Fibroblast of pulmonary artery (primary cell): ENCODE data around the gene OR6S1.

Experiments used
- DNase-seq: peaks from one replicate; pipeline ENCODE4 v3.0.0-alpha.2; 2010; ENCODE audit warnings: low read depth
- H3K4me3 ChIP-seq: replicated peaks from 2 replicates; pipeline ENCODE4 v1.5.1; 2011; ENCODE audit warnings: low read depth, mild to moderate bottlenecking, control low read depth, low read length, moderate library complexity
- TF ChIP-seq, protein P1 (sequence below): IDR thresholded peaks from 2 replicates; pipeline ENCODE4 v1.5.1; 2011; ENCODE audit warnings: mild to moderate bottlenecking, control low read depth, low read length, inconsistent platforms; ENCODE audit errors: missing control alignments

Gene OR6S1

GRCh38 chr14:20613094-20614037, 28.1 kb downstream of the OR6S1 start:
- peak overlapping the region; percentile 70 for H3K4me3 ChIP-seq
- DNase-seq: peak; percentile 97
- TF ChIP-seq, protein P1, sequence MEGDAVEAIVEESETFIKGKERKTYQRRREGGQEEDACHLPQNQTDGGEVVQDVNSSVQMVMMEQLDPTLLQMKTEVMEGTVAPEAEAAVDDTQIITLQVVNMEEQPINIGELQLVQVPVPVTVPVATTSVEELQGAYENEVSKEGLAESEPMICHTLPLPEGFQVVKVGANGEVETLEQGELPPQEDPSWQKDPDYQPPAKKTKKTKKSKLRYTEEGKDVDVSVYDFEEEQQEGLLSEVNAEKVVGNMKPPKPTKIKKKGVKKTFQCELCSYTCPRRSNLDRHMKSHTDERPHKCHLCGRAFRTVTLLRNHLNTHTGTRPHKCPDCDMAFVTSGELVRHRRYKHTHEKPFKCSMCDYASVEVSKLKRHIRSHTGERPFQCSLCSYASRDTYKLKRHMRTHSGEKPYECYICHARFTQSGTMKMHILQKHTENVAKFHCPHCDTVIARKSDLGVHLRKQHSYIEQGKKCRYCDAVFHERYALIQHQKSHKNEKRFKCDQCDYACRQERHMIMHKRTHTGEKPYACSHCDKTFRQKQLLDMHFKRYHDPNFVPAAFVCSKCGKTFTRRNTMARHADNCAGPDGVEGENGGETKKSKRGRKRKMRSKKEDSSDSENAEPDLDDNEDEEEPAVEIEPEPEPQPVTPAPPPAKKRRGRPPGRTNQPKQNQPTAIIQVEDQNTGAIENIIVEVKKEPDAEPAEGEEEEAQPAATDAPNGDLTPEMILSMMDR: peak; percentile 64

DNA sequence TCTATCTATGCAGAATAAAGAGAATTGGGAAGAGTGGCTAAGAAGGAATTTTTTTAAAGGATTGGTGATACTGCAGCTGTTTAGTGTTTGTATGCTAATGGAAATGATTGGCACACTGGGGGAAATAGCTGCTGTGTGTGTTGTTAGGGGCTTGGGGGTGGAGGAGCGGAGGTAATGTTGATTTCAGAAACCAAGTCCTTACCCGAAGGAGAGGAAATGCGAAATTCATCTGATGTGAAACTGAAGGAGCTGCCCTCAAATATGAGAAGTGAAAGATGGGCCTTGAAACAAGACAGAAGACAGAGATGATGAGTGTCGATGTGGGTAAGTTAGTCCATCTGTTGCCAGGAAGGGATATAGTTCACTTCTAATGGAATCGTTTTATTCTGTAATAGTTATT, 29.1 kb downstream of the OR6S1 start:
- TF ChIP-seq, protein P1: no peak
- H3K4me3 ChIP-seq: no peak overlapping the region

DNA sequence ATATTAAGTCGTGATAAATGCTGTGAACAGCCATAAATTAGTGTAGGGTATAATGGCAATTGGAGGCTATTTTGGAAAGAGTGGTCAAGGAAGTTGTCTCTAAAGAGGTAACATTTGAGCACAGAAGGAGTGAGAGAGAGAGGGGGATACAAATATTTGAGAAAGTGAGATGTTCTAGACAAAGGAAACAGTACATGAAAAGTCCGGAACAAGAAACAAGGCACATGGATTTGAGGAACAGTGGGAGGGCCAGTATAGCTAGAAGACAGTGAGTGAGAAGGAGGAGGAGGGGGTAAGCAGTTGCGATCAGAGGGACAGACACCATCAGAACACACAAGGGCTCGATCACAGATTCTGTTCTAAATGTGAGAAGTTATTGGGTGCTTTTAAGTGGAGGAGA, 30.2 kb downstream of the OR6S1 start:
- TF ChIP-seq, protein P1: no peak

More for the DNA sequence above, 29.1 kb downstream of the OR6S1 start:
- DNase-seq: no peak

GRCh38 chr14:20610002-20610765, 31.3 kb downstream of the OR6S1 start:
- H3K4me3 ChIP-seq: peak overlapping the region; percentile 94
- TF ChIP-seq, protein P1: no peak
- peak; percentile 79 for DNase-seq

More for the DNA sequence above, 30.2 kb downstream of the OR6S1 start:
- DNase-seq: no peak
- no peak overlapping the region for H3K4me3 ChIP-seq

DNA sequence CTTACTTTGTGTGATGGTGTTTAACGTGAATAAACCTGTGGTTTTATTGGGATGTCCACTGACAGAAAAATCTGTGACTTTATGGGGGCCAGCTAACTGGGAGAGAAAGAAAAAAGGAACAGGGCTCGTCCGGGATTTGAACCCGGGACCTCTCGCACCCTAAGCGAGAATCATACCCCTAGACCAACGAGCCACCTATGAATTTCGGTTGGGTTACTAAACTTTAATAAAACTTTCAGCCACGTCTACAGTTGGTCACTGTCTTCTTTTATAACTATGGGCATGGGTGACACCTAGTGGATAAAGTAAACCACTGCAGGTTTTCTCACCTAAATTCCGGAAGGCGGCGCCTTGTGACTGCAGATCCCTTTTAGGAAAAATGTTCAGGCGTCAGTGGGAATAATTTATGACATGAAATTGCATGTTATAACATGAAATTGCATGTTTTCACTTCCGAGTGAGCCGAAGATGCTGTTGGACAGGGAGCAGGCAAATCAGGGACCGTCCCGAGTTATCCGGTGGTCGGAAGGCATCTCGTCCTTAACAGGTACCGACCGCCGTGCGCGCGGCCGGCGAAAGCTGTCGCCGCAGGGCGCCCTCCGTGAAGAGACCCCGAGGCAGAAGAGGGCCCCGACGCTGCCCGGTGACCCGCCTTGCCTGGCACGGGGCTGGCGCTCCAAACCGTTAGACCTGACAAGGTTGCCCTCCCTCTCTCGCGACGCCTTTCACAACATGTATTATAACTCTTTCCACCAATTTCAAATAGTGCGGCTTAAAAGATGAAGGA, 32.1 kb downstream of the OR6S1 start:
- DNase-seq: peak; percentile 93
- peak overlapping the region; percentile 94 for H3K4me3 ChIP-seq
- TF ChIP-seq, protein P1: peak; percentile 96

DNA sequence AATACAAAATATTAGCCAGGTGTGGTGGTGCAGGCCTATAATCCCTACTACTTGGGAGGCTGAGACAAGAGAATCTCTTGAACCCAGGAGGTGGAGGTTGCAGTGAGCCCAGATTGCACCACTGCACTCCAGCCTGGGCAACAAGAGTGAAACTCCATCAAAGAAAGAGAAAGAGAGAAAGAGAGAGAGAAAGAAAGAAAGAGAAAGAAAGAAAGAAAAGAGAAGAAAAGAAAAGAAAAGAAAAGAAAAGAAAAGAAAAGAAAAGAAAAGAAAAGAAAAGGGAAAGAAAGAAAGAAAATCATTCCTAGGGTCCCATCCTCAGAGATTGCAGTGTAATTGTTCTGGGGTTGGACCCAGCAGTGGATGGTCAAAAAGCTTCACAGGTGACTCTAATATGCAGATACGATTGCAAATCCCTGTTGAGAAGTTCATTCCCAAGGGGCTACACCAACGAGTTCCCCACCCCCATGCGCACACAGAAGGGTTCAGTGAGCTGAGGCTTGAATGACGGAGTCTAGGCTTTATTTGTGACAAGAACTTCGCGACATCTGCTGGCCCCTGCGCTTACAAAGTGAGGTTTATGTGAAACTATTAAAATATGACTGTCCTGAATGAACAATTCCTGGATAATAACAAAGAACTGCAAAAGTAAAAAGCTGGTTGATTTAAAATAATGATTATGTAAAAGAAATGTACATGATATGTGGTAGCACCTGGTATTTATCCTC, 32.9 kb downstream of the OR6S1 start:
- TF ChIP-seq, protein P1: no peak
- H3K4me3 ChIP-seq: no peak overlapping the region
- no peak for DNase-seq
